GM19238 (cell line): ENCODE data around the gene CYP2D6.

Source experiments
- DNase-seq: peaks from one replicate; pipeline ENCODE4 v3.0.0; 2011; ENCODE audit warnings: low spot score; ENCODE audit not compliant: insufficient read length

The CYP2D6 gene

GRCh38 chr22:42084874-42085273 lies 45.7 kb downstream of the CYP2D6 start:
- no peak for DNase-seq

DNA sequence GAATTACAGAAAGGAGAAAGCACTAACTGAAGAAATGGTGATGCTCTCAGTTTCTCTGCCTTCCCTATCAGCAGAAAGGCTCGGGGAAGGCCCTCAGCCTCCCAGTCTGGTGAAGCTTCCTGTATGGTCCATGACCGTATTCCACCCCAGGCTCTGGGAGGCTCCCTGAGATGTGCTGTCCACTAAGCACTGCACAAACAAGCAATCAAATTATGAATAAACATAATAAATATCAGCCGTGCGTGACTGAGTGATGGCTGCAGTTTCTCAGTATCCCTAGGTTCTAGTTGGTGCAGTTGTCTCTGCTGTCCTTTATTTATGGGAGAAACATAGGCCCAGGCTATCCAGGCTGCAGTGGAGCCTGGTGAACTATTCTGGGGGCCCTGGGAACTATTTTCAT lies 47.5 kb downstream of the CYP2D6 start:
- no peak for DNase-seq

DNA sequence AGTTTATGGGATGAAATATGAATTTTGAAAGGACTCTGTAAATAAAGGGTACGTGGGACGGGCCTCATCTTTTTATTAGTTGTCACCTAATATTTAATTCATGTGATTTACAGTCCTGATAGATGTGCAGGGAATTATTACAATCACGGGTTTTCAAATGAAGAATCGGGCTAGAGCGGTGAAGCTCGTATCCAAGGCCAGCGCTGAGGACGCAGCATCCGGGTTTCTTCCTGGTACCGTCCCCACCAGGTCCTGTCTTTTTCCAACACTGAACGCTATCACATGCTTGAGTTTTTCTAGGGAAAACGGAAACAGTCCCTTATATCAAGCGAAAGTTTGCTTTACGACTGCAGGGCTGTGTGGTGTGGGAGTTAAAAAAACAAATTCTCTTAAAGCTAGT lies 50.3 kb downstream of the CYP2D6 start:
- DNase-seq = no peak

GRCh38 chr22:42079319-42080251 lies 51.0 kb downstream of the CYP2D6 start, which contains the start of gene SMDT1:
Gene SMDT1 (plus strand): TSS chr22:42079700. CDS start chr22:42079769, 69 bp downstream.
- DNase-seq = peak; percentile 98

DNA sequence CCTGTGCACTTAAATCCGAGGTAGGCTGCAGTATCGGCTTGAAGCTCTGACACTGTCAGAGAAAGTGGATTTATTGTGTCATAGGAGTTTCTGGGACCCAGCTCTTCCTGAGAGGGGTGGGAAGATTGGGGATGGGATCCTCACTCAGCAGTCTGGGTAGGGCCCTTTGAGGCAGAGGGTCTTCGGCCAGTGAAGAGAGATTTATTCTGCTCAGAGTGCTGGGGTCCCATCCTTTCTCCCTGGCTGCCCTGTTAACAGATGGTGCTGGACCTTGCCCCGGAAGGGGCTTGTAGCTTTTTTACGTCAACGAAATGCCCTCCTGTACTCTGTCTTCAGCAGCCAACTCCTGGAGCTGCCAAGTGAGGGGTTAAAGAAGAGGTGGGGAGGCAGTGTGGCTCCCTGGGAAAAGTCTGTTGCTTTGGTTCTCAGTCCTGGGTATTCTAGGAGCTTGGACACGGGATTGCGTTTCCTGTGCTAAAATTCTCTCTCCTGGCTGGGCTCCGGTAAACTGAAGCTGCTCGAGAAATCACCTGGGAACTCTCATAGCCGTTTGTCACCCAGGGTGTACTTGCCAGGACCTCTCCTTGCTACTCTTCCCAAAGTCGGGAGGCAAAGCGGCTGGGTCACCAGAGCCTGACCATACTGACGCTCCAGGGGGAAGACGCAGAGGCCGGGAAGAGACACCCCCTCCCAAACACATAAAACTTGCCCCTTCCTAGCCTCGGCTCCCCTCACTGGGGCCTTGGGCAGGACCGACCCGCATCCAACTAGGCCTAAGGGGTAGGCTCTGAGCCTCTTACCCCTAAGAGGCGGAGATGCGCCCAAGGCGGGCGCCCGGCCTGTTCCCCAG lies 51.9 kb downstream of the CYP2D6 start:
- no peak for DNase-seq

- DNase-seq = no peak
These were observed 53.0 kb downstream of the CYP2D6 start for GRCh38 chr22:42077486-42078125.

DNA sequence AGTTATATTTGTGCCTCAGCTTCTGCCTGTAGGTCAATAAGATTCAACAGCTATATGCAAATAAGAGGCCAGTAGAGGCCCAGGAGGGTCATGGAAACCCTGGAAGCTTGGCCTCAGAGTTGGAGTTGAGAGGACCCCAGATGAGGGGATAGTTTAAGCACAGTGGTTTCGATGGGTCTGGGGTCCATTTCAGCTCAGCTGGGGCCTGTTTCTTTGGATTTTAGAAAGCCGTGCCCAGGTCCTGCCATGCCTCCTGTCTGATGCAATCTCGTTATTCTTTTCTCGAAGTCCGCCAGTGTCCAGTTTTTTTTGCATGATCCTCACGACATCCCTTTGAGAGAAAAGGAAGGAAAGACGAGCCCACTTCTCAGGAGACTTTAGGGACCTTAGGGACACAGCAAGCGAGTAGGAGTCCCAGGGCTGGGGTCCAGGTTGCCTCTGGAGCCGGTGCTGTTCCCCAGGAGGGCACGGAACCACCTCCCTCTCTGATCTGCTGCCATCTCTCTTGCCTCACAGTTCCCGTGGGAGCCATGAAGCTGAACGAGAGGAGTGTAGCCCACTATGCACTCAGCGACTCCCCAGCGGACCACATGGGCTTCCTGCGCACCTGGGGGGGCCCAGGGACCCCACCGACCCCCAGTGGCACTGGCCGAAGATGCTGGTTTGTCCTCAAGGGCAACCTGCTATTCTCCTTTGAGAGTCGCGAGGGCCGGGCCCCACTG lies 53.7 kb downstream of the CYP2D6 start:
- DNase-seq = no peak
